HCT116 (cell line): Measurements from ENCODE around the gene TST. TPM values are rescaled to one million over a fixed set of nuclear protein-coding genes. Genes with fewer than 3 reads are reported as not detected.

Experiments used
- ATAC-seq: fragments of 200-7000 bp; cut with Tn5 transposase; 2 replicates; pipeline ENCODE4 v1.9.1; 2020; ENCODE audit warnings: mild to moderate bottlenecking, moderate library complexity
- BruUV-seq: library from RNA; stranded (reverse); fragments of 400-500 nt; replicated peaks from 2 replicates; lab custom pipeline; 2021; lab: Mats Ljungman, UMichigan
- CTCF ChIA-PET: fragments of 300-600 bp; sonication (Branson Sonifier 250); formaldehyde crosslinking; loops from one replicate; lab custom pipeline; 2021; ENCODE audit warnings: antibody characterized with exemption; lab: Charles Lee
- POLR2A ChIA-PET: fragments of 300-600, 350-600 bp; sonication (Branson Sonifier 250); formaldehyde crosslinking; loops from one replicate; lab custom pipeline; 2021; ENCODE audit warnings: antibody characterized with exemption; lab: Charles Lee
- RAD21 ChIA-PET, 2 experiments: fragments of 300-600 bp; sonication (Branson Sonifier 250); formaldehyde crosslinking; loops; one replicate each; lab custom pipeline; 2023; ENCODE audit warnings: low total read pairs in 2 of 2; ENCODE audit not compliant: uncharacterized antibody in 2 of 2, unreplicated experiment in 2 of 2, low non-redundant PET in 1 of 2; lab: Charles Lee
- DNase-seq: peaks from one replicate; pipeline ENCODE4 v3.0.0-alpha.2; 2010; ENCODE audit warnings: low read depth, low spot score
- H2AFZ ChIP-seq: fragments of 200-600 bp; shearing (Covaris generic), sonication (generic); 2 replicates; pipeline ENCODE4 v1.6.1; 2017; ENCODE audit warnings: low read depth, mixed run types, mixed read lengths, antibody characterized with exemption, low read length; ENCODE audit not compliant: poor library complexity, severe bottlenecking
- H3K27ac ChIP-seq: 2 replicates; pipeline ENCODE4 v1.5.1; 2012; ENCODE audit warnings: low read depth, low read length
- H3K27me3 ChIP-seq: fragments of 200-600 bp; sonication (generic); 2 replicates; pipeline ENCODE4 v1.6.1; 2016; ENCODE audit warnings: mixed run types, low read length, mixed read lengths; ENCODE audit not compliant: insufficient read depth
- H3K36me3 ChIP-seq, 2 experiments: fragments of 200-500 bp in 1 of 2; fragments of 200-600 bp in 1 of 2; sonication (Bioruptor generic) in 1 of 2; sonication (generic) in 1 of 2; 2 replicates each; pipeline versions ENCODE4 v1.5.1 to v1.6.1; 2014 to 2016; ENCODE audit warnings: low read length in 2 of 2, inconsistent platforms in 1 of 2, mixed read lengths in 1 of 2, mixed run types in 1 of 2; ENCODE audit not compliant: insufficient read depth in 2 of 2, control insufficient read depth in 1 of 2
- H3K4me1 ChIP-seq, 2 experiments: fragments of 200-600 bp in 1 of 2; sonication (generic) in 1 of 2; 2 replicates each; pipeline versions ENCODE4 v1.5.1 to v1.6.1; 2012 to 2017; ENCODE audit warnings: low read length in 2 of 2, inconsistent platforms in 1 of 2, mild to moderate bottlenecking in 1 of 2, mixed read lengths in 1 of 2, mixed run types in 1 of 2, moderate library complexity in 1 of 2; ENCODE audit not compliant: insufficient read depth in 2 of 2, control insufficient read depth in 1 of 2
- H3K4me2 ChIP-seq: fragments of 200-600 bp; sonication (generic); 2 replicates; pipeline ENCODE4 v1.6.1; 2017; ENCODE audit warnings: mixed run types, low read length, mixed read lengths
- H3K4me3 ChIP-seq, 2 experiments: fragments of 200-600 bp in 1 of 2; sonication (generic) in 1 of 2; replicated peaks in 1 of 2; 2 replicates each; pipeline ENCODE4 v1.5.1; 2011 to 2016; ENCODE audit warnings: low read length in 2 of 2, control low read depth in 1 of 2, low read depth in 1 of 2, mild to moderate bottlenecking in 1 of 2, mixed read lengths in 1 of 2, mixed run types in 1 of 2
- H3K79me2 ChIP-seq: fragments of 200-600 bp; sonication (generic); 2 replicates; pipeline ENCODE4 v1.6.1; 2017; ENCODE audit warnings: mild to moderate bottlenecking, mixed run types, low read length, moderate library complexity, mixed read lengths; ENCODE audit not compliant: insufficient read depth
- H3K9ac ChIP-seq: fragments of 200-600 bp; sonication (generic); 2 replicates; pipeline ENCODE4 v1.6.1; 2016; ENCODE audit warnings: low read length, mixed read lengths
- H3K9me2 ChIP-seq: fragments of 200-600 bp; sonication (generic), shearing (Covaris generic); 2 replicates; pipeline ENCODE4 v1.6.1; 2017; ENCODE audit warnings: mixed run types, mild to moderate bottlenecking, moderate library complexity; ENCODE audit not compliant: insufficient read depth
- H3K9me3 ChIP-seq, 2 experiments: fragments of 200-500 bp in 1 of 2; fragments of 200-600 bp in 1 of 2; sonication (Bioruptor generic) in 1 of 2; sonication (generic) in 1 of 2; 2 replicates each; pipeline ENCODE4 v1.6.1; 2014 to 2017; ENCODE audit warnings: low read length in 2 of 2, mixed read lengths in 2 of 2, inconsistent platforms in 1 of 2, low read depth in 1 of 2, mild to moderate bottlenecking in 1 of 2, mixed run types in 1 of 2, moderate library complexity in 1 of 2; ENCODE audit not compliant: control insufficient read depth in 1 of 2, insufficient read depth in 1 of 2
- H4K20me1 ChIP-seq: fragments of 200-600 bp; sonication (generic), shearing (Covaris generic); 2 replicates; pipeline ENCODE4 v1.6.1; 2017; ENCODE audit warnings: mixed run types, mild to moderate bottlenecking, moderate library complexity; ENCODE audit not compliant: insufficient read depth
- ATF3 ChIP-seq: IDR thresholded peaks from 2 replicates; pipeline ENCODE4 v1.6.1; 2012
- JUND ChIP-seq: IDR thresholded peaks from 2 replicates; pipeline ENCODE4 v1.6.1; 2012
- REST ChIP-seq: IDR thresholded peaks from 2 replicates; pipeline ENCODE4 v1.6.1; 2012; ENCODE audit warnings: low read depth
- SIN3A ChIP-seq: IDR thresholded peaks from 2 replicates; pipeline ENCODE4 v1.6.1; 2012; ENCODE audit warnings: low read depth
- SRF ChIP-seq: IDR thresholded peaks from 2 replicates; pipeline ENCODE4 v1.6.1; 2012; ENCODE audit warnings: low read depth
- ZBTB33 ChIP-seq: IDR thresholded peaks from 2 replicates; pipeline ENCODE4 v1.6.1; 2011; ENCODE audit warnings: mild to moderate bottlenecking, low read length, moderate library complexity; ENCODE audit not compliant: insufficient replicate concordance; ENCODE audit errors: extremely low read depth
- ZFX ChIP-seq: fragments of 450-650 bp; IDR thresholded peaks from 2 replicates; pipeline ENCODE4 v1.6.1; 2017
- intact Hi-C: fragments of 100-400 bp; cut with micrococcal nuclease; formaldehyde crosslinking; loops from 2 replicates; pipeline ENCODE4 v1.10.0; 2022
- total RNA-seq: library from RNA; stranded (reverse); gene quantifications from one replicate; pipeline ENCODE4 v1.2.1, GENCODE V29; 2021; ENCODE audit not compliant: unreplicated experiment

TST gene
- total RNA-seq, 1 experiment from 2014 or later, result 32.1 TPM

GRCh38 chr22:37012262-37012904 lies 6.9 kb downstream of the TST start:
- Histone ChIP-seq H3K27me3 (no peaks in the 10 kb centered on the region), H3K4me3 (no peak overlapping the region), H3K9ac (no peak overlapping the region), H2AFZ (no peak overlapping the region), H3K4me1 (peaks cover 2 to 12% of the 10 kb centered on the region in 2 experiments; a peak in 2 of 4 replicates), H3K79me2 (no peaks in the 10 kb centered on the region), H3K4me2 (0 out of 2 replicates have a peak overlapping the region, but pooled peaks have one; percentile 14), H3K9me3 (no peaks in the 10 kb centered on the region), H3K9me2 (no peaks in the 10 kb centered on the region), H4K20me1 (no peaks in the 10 kb centered on the region), H3K36me3 (no peaks in the 10 kb centered on the region), H3K27ac (no peak overlapping the region)
- BruUV-seq, result no TSS peak
- DNase-seq, result no peak
- peak; percentile 33; the same call in 1 of the 2 replicates for ATAC-seq
- TF ChIP-seq SRF, result no peak
- POLR2A ChIA-PET, result no interaction called here
- intact Hi-C loops, result no loop called here
- RAD21 ChIA-PET, result no interaction called here
- CTCF ChIA-PET, result no interaction called here

GRCh38 chr22:37011472-37011871 lies 7.8 kb downstream of the TST start:
- Histone ChIP-seq H3K9me2 (no peaks in the 10 kb centered on the region), H4K20me1 (no peaks in the 10 kb centered on the region), H3K27ac (no peak overlapping the region), H3K36me3 (no peaks in the 10 kb centered on the region), H3K79me2 (no peaks in the 10 kb centered on the region), H3K4me3 (no peak overlapping the region), H3K27me3 (no peaks in the 10 kb centered on the region), H3K4me2 (no peak overlapping the region), H3K4me1 (peaks cover 2 to 12% of the 10 kb centered on the region in 2 experiments; a peak in 2 of 4 replicates), H3K9ac (no peak overlapping the region), H3K9me3 (no peaks in the 10 kb centered on the region; a peak in 1 of 4 replicates), H2AFZ (no peak overlapping the region)
- DNase-seq, result no peak
- ChIA-PET POLR2A (no interaction called here), CTCF (no interaction called here), RAD21 (no interaction called here)
- ATAC-seq, result no peak
- TF ChIP-seq SIN3A (no peak), ATF3 (no peak), ZBTB33 (no peak), REST (no peak), ZFX (no peak), JUND (no peak)
- intact Hi-C loops, result no loop called here
- BruUV-seq, result no TSS peak
